GM23248 (cell line): ENCODE results near the gene TMEM40. TPM values are rescaled to one million over a fixed set of nuclear protein-coding genes. Genes with fewer than 3 reads are reported as not detected.

Source experiments
- DNase-seq: peaks from one replicate; pipeline ENCODE4 v3.0.0-alpha.2; 2015
- H2AFZ ChIP-seq: fragments of 200-600 bp; sonication (generic); 2 replicates; pipeline ENCODE4 v1.6.1; 2016; ENCODE audit warnings: antibody characterized with exemption
- H3F3A ChIP-seq: fragments of 200-600 bp; sonication (generic); 2 replicates; pipeline ENCODE4 v1.6.1; 2016; ENCODE audit warnings: mild to moderate bottlenecking, antibody characterized with exemption, mixed run types; ENCODE audit not compliant: insufficient read depth
- H3K27ac ChIP-seq: fragments of 200-600 bp; sonication (generic); 2 replicates; pipeline ENCODE4 v1.5.1; 2016; ENCODE audit warnings: mild to moderate bottlenecking
- H3K27me3 ChIP-seq: fragments of 200-600 bp; sonication (generic); replicated peaks from 2 replicates; pipeline ENCODE4 v1.6.1; 2016; ENCODE audit warnings: mild to moderate bottlenecking; ENCODE audit not compliant: insufficient read depth
- H3K36me3 ChIP-seq: fragments of 200-600 bp; sonication (generic); 2 replicates; pipeline ENCODE4 v1.6.1; 2016; ENCODE audit warnings: low read depth, mild to moderate bottlenecking
- H3K4me1 ChIP-seq: fragments of 200-600 bp; sonication (generic); 2 replicates; pipeline ENCODE4 v1.6.1; 2016; ENCODE audit warnings: mild to moderate bottlenecking; ENCODE audit not compliant: insufficient read depth
- H3K4me2 ChIP-seq: fragments of 200-600 bp; sonication (generic); one replicate; pipeline ENCODE4 v1.6.1; 2016; ENCODE audit warnings: mild to moderate bottlenecking; ENCODE audit not compliant: unreplicated experiment
- H3K4me3 ChIP-seq: fragments of 200-600 bp; sonication (generic); 2 replicates; pipeline ENCODE4 v1.5.1; 2016; ENCODE audit warnings: mild to moderate bottlenecking
- H3K79me2 ChIP-seq: fragments of 200-600 bp; sonication (generic); 2 replicates; pipeline ENCODE4 v1.6.1; 2016; ENCODE audit warnings: mild to moderate bottlenecking; ENCODE audit not compliant: insufficient read depth
- H3K9ac ChIP-seq: fragments of 200-600 bp; sonication (generic); 2 replicates; pipeline ENCODE4 v1.6.1; 2016; ENCODE audit warnings: mild to moderate bottlenecking
- H3K9me2 ChIP-seq: fragments of 200-600 bp; sonication (generic); 2 replicates; pipeline ENCODE4 v1.6.1; 2016; ENCODE audit warnings: mixed run types, mild to moderate bottlenecking, moderate library complexity; ENCODE audit not compliant: insufficient read depth
- H3K9me3 ChIP-seq: fragments of 200-600 bp; sonication (generic); one replicate; pipeline ENCODE4 v1.6.1; 2017; ENCODE audit warnings: low read depth
- H4K20me1 ChIP-seq: fragments of 200-600 bp; sonication (generic); 2 replicates; pipeline ENCODE4 v1.6.0; 2016; ENCODE audit not compliant: insufficient read depth
- EZH2 ChIP-seq: fragments of 200-600 bp; sonication (generic); IDR thresholded peaks from 2 replicates; pipeline ENCODE4 v1.6.1; 2018; ENCODE audit warnings: antibody characterized with exemption, mild to moderate bottlenecking; ENCODE audit not compliant: insufficient read depth, poor library complexity, severe bottlenecking
- EZH2phosphoT487 ChIP-seq: fragments of 200-600 bp; sonication (generic); IDR thresholded peaks from 2 replicates; pipeline ENCODE4 v1.6.1; 2018; ENCODE audit warnings: antibody characterized with exemption, moderate library complexity, mild to moderate bottlenecking, low read depth; ENCODE audit not compliant: insufficient read depth
- WGBS, 2 experiments: methylation state at CpG; one replicate each; pipeline ENCODE4 v1.1.6; 2015 to 2017; ENCODE audit warnings: low lambda C conversion rate in 2 of 2, low coverage in 1 of 2; ENCODE audit errors: missing lambda C conversion rate in 2 of 2; 5-methylcytosine and 5-hydroxymethylcytosine counted together
- in situ Hi-C: fragments of 300-500 bp; cut with MboI; formaldehyde crosslinking; loops from 2 replicates; pipeline ENCODE4 v1.15.0; 2020
- polyA plus RNA-seq: library from polyadenylated mRNA; unstranded; fragments of >200 nt; fragmentation: Nextera tagmentation; extraction: Ambion mirVana; gene quantifications from 2 replicates; pipeline ENCODE4 v1.2.1, GENCODE V29; 2016
- total RNA-seq: library from RNA; depleted of rRNA; stranded (reverse); fragments of >200 nt; shearing (Covaris generic); gene quantifications from 2 replicates; pipeline ENCODE4 v1.2.3, GENCODE V29; 2014; rRNA removed

Gene TMEM40
- total and polyA plus RNA-seq, 2 experiments from 2014 or later = not detected

GRCh38 chr3:12689997-12690711 lies 68.9 kb downstream of the TMEM40 start:
- no peaks in the 10 kb centered on the region for H3K9me2 ChIP-seq
- no peaks in the 10 kb centered on the region for H3K27me3 ChIP-seq
- no peak overlapping the region for H3K9ac ChIP-seq
- no peak for DNase-seq
- H3K27ac ChIP-seq = no peak overlapping the region
- no peak overlapping the region for H2AFZ ChIP-seq
- H3K4me3 ChIP-seq = no peak overlapping the region
- peaks cover 8% of the 10 kb centered on the region; the same call in 1 of the 2 replicates for H3K4me1 ChIP-seq
- no peak overlapping the region for H3K4me2 ChIP-seq
- TF ChIP-seq EZH2phosphoT487 (no peak), EZH2 (no peak)
- no peaks in the 10 kb centered on the region for H3K36me3 ChIP-seq
- 72 to 78% methylated on average over 11 of the region's 11 CpGs for WGBS, 2 experiments
- in situ Hi-C loops = no loop called here
- H3K79me2 ChIP-seq = no peaks in the 10 kb centered on the region
- H4K20me1 ChIP-seq = no peaks in the 10 kb centered on the region
- no peaks in the 10 kb centered on the region; the same call in 1 of the 2 replicates for H3F3A ChIP-seq
- H3K9me3 ChIP-seq = no peaks in the 10 kb centered on the region

- no peaks in the 10 kb centered on the region for H3K4me1 ChIP-seq
- no peak overlapping the region for H3K9ac ChIP-seq
- no peaks in the 10 kb centered on the region for H4K20me1 ChIP-seq
- no peaks in the 10 kb centered on the region for H3K9me2 ChIP-seq
- no peaks in the 10 kb centered on the region for H3F3A ChIP-seq
- no peak overlapping the region for H2AFZ ChIP-seq
- no peaks in the 10 kb centered on the region for H3K79me2 ChIP-seq
- H3K9me3 ChIP-seq = no peaks in the 10 kb centered on the region
- no peaks in the 10 kb centered on the region for H3K36me3 ChIP-seq
- no peak overlapping the region for H3K4me3 ChIP-seq
- no peak overlapping the region for H3K4me2 ChIP-seq
- in situ Hi-C loops = no loop called here
- no peak for TF ChIP-seq EZH2
- TF ChIP-seq EZH2phosphoT487 = no peak
- no peak overlapping the region for H3K27ac ChIP-seq
- no peak for DNase-seq
- WGBS, 2 experiments = 90 to 91% methylated on average over 4 of the region's 4 CpGs
- H3K27me3 ChIP-seq = no peaks in the 10 kb centered on the region
Observed at GRCh38 chr3:12687948-12688347, 71.1 kb downstream of the TMEM40 start.

GRCh38 chr3:12686096-12686495 lies 73.0 kb downstream of the TMEM40 start:
- no peaks in the 10 kb centered on the region for H3K9me2 ChIP-seq
- TF ChIP-seq EZH2 (no peak), EZH2phosphoT487 (no peak)
- H3K9ac ChIP-seq = no peak overlapping the region
- no peak for DNase-seq
- no peaks in the 10 kb centered on the region for H4K20me1 ChIP-seq
- H3K9me3 ChIP-seq = no peaks in the 10 kb centered on the region
- H3K4me3 ChIP-seq = no peak overlapping the region
- peaks cover 15% of the 10 kb centered on the region for H3F3A ChIP-seq
- WGBS, 2 experiments = 70 to 77% methylated on average over 3 of the region's 3 CpGs
- in situ Hi-C loops = no loop called here
- H3K27ac ChIP-seq = no peak overlapping the region
- no peak overlapping the region for H3K4me2 ChIP-seq
- H3K4me1 ChIP-seq = peaks cover 12% of the 10 kb centered on the region
- H2AFZ ChIP-seq = no peak overlapping the region
- H3K27me3 ChIP-seq = no peaks in the 10 kb centered on the region
- H3K36me3 ChIP-seq = no peaks in the 10 kb centered on the region
- H3K79me2 ChIP-seq = no peaks in the 10 kb centered on the region

Other genes starting within 250 kb of the TMEM40 start
- not detected in 2 replicates for gene MKRN2OS, start 213.8 kb downstream of the TMEM40 start, total RNA-seq
- gene MKRN2OS, start 213.8 kb downstream of the TMEM40 start, polyA plus RNA-seq = not detected in 2 replicates
- gene MKRN2, start 202.2 kb downstream of the TMEM40 start, total RNA-seq = 41.6 and 52.9 TPM in 2 replicates
- gene MKRN2, start 202.2 kb downstream of the TMEM40 start, polyA plus RNA-seq = 43.7 and 47.2 TPM in 2 replicates
- gene RAF1, start 95.1 kb downstream of the TMEM40 start, total RNA-seq = 87.4 and 91.6 TPM in 2 replicates
- gene RAF1, start 95.1 kb downstream of the TMEM40 start, polyA plus RNA-seq = 57.3 and 59.0 TPM in 2 replicates
- gene CAND2, start 37.4 kb upstream of the TMEM40 start, total RNA-seq = 0.38 and 0.43 TPM in 2 replicates
- 0.16 and 0.53 TPM in 2 replicates for gene CAND2, start 37.4 kb upstream of the TMEM40 start, polyA plus RNA-seq
- gene RPL32, start 82.3 kb upstream of the TMEM40 start, total RNA-seq = 426 and 1,611 TPM in 2 replicates
- gene RPL32, start 82.3 kb upstream of the TMEM40 start, polyA plus RNA-seq = 923 and 947 TPM in 2 replicates